K562 (cell line): Measurements from ENCODE around the gene HOXB5. TPM values are rescaled to one million over a fixed set of nuclear protein-coding genes. Genes with fewer than 3 reads are reported as not detected.

Experiments
- BRF2 ChIP-seq: IDR thresholded peaks from 3 replicates; pipeline ENCODE4 v1.6.1; 2011; ENCODE audit warnings: borderline replicate concordance, mild to moderate bottlenecking; ENCODE audit not compliant: insufficient read length, insufficient read depth
- CBFA2T2 ChIP-seq: fragments of 450-650 bp; conservative IDR thresholded peaks from 2 replicates; pipeline ENCODE4 v1.6.1; 2017; ENCODE audit warnings: mild to moderate bottlenecking
- CBX8 ChIP-seq: fragments of 200-600 bp; sonication (generic); IDR thresholded peaks from 2 replicates; pipeline ENCODE4 v1.6.1; 2012; ENCODE audit warnings: borderline replicate concordance, mixed run types, low read depth, mild to moderate bottlenecking, moderate library complexity, mixed read lengths, low read length, control low read depth, inconsistent platforms; ENCODE audit not compliant: poor library complexity, severe bottlenecking; ENCODE audit errors: extremely low read depth
- CSDE1 ChIP-seq, 2 experiments: fragments of 450-650 bp; IDR thresholded peaks; 2 replicates each; pipeline ENCODE4 v1.6.1; 2016; ENCODE audit warnings: mild to moderate bottlenecking in 1 of 2
- DDX20 ChIP-seq: fragments of 450-650 bp; IDR thresholded peaks from 2 replicates; pipeline ENCODE4 v1.6.1; 2016; ENCODE audit warnings: missing genetic modification characterization, low read depth, mild to moderate bottlenecking, missing compliant biosample characterization, moderate library complexity
- E2F8 ChIP-seq: fragments of 450-650 bp; IDR thresholded peaks from 2 replicates; pipeline ENCODE4 v1.7.1; 2018; ENCODE audit warnings: mild to moderate bottlenecking, low read depth; ENCODE audit not compliant: partially characterized antibody
- GATAD2A ChIP-seq: fragments of 450-650 bp; IDR thresholded peaks from 2 replicates; pipeline ENCODE4 v1.6.1; 2017
- ID3 ChIP-seq, 2 experiments: fragments of 250-450 bp in 1 of 2; fragments of 450-650 bp in 1 of 2; sonication (Bioruptor Pico) in 1 of 2; IDR thresholded peaks; 2 replicates each; pipeline versions ENCODE4 v1.6.1 to v1.8.0; 2016 to 2021; ENCODE audit warnings: mild to moderate bottlenecking in 2 of 2, moderate library complexity in 2 of 2, missing compliant biosample characterization in 1 of 2, missing genetic modification characterization in 1 of 2
- JUN ChIP-seq, 2 experiments: sonication (generic) in 1 of 2; formaldehyde crosslinking in 1 of 2; IDR thresholded peaks; 2 replicates each; pipeline versions ENCODE4 v1.6.1 to v1.8.0; 2012 to 2022; ENCODE audit warnings: borderline replicate concordance in 2 of 2, mild to moderate bottlenecking in 2 of 2, improper control_type of control experiment in 1 of 2, low read depth in 1 of 2, low read length in 1 of 2, missing genetic modification reagents in 1 of 2
- MCM2 ChIP-seq: fragments of 450-650 bp; IDR thresholded peaks from 2 replicates; pipeline ENCODE4 v1.6.1; 2017; ENCODE audit warnings: low read depth, mild to moderate bottlenecking
- MTA1 ChIP-seq: fragments of 450-650 bp; IDR thresholded peaks from 2 replicates; pipeline ENCODE4 v1.6.1; 2017; ENCODE audit warnings: borderline replicate concordance
- MYBL2 ChIP-seq, 2 experiments: fragments of 450-650 bp in 1 of 2; sonication (generic) in 1 of 2; formaldehyde crosslinking in 1 of 2; IDR thresholded peaks; 2 replicates each; pipeline versions ENCODE4 v1.6.1 to v1.8.1; 2017 to 2022; ENCODE audit warnings: borderline replicate concordance in 1 of 2, inconsistent platforms in 1 of 2, low read depth in 1 of 2, mild to moderate bottlenecking in 1 of 2, missing genetic modification reagents in 1 of 2, moderate library complexity in 1 of 2
- NCOA4 ChIP-seq: fragments of 450-650 bp; IDR thresholded peaks from 2 replicates; pipeline ENCODE4 v1.6.1; 2018; ENCODE audit warnings: mild to moderate bottlenecking; ENCODE audit not compliant: partially characterized antibody
- TAL1 ChIP-seq: fragments of 450-650 bp; IDR thresholded peaks from 2 replicates; pipeline ENCODE4 v1.6.1; 2016; ENCODE audit warnings: mild to moderate bottlenecking
- ZNF165 ChIP-seq: fragments of 250-450 bp; sonication (Bioruptor Pico); IDR thresholded peaks from 2 replicates; pipeline ENCODE4 v1.4.0; 2020; ENCODE audit warnings: borderline replicate concordance
- ZNF586 ChIP-seq: fragments of 450-650 bp; formaldehyde crosslinking; conservative IDR thresholded peaks from 2 replicates; pipeline ENCODE4 v1.4.0; 2020; ENCODE audit warnings: mild to moderate bottlenecking, moderate library complexity
- ZNF639 ChIP-seq, 2 experiments: fragments of 200-800 bp in 1 of 2; sonication (Bioruptor generic) in 1 of 2; sonication (generic) in 1 of 2; formaldehyde crosslinking in 1 of 2; IDR thresholded peaks in 1 of 2; conservative IDR thresholded peaks in 1 of 2; 2 replicates each; pipeline versions ENCODE4 v1.5.0 to v1.6.1; 2016 to 2020; ENCODE audit warnings: missing compliant biosample characterization in 1 of 2, missing genetic modification characterization in 1 of 2, missing genetic modification reagents in 1 of 2
- polyA plus RNA-seq, 8 experiments: library from polyadenylated mRNA; depleted of rRNA in 4 of 8; stranded (reverse) in 5 of 8; unstranded in 3 of 8; fragments of >200 nt; fragmentation: Nextera tagmentation in 2 of 8; fragmentation: Illumina TruSeq in 1 of 8; extraction: Ambion mirVana in 2 of 8; extraction: Trizol in 1 of 8; gene quantifications; 2 replicates each; pipeline versions ENCODE4 v1.2.1 to v1.2.3, GENCODE V29; 2011 to 2014; ENCODE audit warnings: inconsistent platforms in 1 of 8, missing spikeins in 1 of 8
- total RNA-seq, 7 experiments: library from RNA; depleted of rRNA in 6 of 7; stranded (reverse); fragments of >200 nt in 6 of 7; fragmentation: Illumina TruSeq in 2 of 7; extraction: Trizol in 2 of 7; gene quantifications; 2 replicates each; pipeline versions ENCODE4 v1.2.1 to v1.2.3, GENCODE V29; 2011 to 2021; ENCODE audit warnings: low replicate concordance in 1 of 7

HOXB5 gene
- total and polyA plus RNA-seq, 9 of the 15 experiments (the other 6 are each of a cell fraction or from before 2014, with no cell fraction given): 0.24 to 2.7 (median 0.65) TPM

- no peak for TF ChIP-seq E2F8
- TF ChIP-seq TAL1: no peak
- TF ChIP-seq BRF2: no peak
- no peak for TF ChIP-seq CSDE1 (IDR thresholded peaks at IDR 0.05)
- no peak for TF ChIP-seq ZNF165 (CRISPR knock-in tag)
- no peak for TF ChIP-seq NCOA4
- no peak for TF ChIP-seq CBX8
- no peak for TF ChIP-seq JUN (IDR thresholded peaks at IDR 0.05; ENCODE audit: borderline replicate concordance, low read depth, low read length)
- TF ChIP-seq JUN (CRISPR knock-in tag; IDR thresholded peaks at IDR 0.05; ENCODE audit: borderline replicate concordance): no peak
- TF ChIP-seq MTA1: no peak
- no peak for TF ChIP-seq DDX20
- no peak for TF ChIP-seq ZNF586 (CRISPR knock-in tag)
- TF ChIP-seq CBFA2T2: no peak
- no peak for TF ChIP-seq MCM2
- no peak for TF ChIP-seq ZNF639 (CRISPR knock-in tag; conservative IDR thresholded peaks at IDR 0.05 in 1 of 2, IDR thresholded peaks at IDR 0.05 in 1 of 2)
- TF ChIP-seq GATAD2A: no peak
- no peak for TF ChIP-seq ID3 (CRISPR knock-in tag; IDR thresholded peaks at IDR 0.05)
- no peak for TF ChIP-seq ID3 (tag; IDR thresholded peaks at IDR 0.05)
- no peak for TF ChIP-seq MYBL2 (IDR thresholded peaks at IDR 0.05; ENCODE audit: low read depth)
- no peak for TF ChIP-seq MYBL2 (CRISPR knock-in tag; IDR thresholded peaks at IDR 0.05; ENCODE audit: borderline replicate concordance)
Measured at GRCh38 chr17:48630009-48630924, 36.7 kb upstream of the HOXB5 start (continued).
